ENCODE results near the gene LTBP1. TPM values are rescaled to one million over a fixed set of nuclear protein-coding genes. Genes with fewer than 3 reads are reported as not detected.

The LTBP1 gene
- total and polyA plus RNA-seq, 2 experiments from 2014 or later: 216 to 509 TPM

DNA sequence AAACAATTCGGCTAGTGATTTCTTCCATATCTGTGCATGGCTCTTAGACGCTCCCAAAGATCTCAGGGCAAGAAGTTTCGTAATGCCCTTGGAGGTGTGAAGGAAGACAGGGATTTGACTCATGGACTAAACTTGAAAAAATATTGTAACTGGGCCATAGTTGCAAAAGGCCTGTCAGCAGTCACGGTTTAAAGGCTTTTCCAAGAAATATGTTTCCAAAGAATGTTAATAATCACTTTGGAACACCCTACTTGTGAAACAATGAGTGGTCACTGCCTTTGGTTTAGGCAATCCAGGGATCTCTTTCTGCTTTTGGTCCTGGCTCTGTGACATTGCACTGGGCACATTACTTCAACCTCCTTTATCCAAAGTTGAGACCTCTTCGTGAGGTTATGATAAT, 427.2 kb downstream of the LTBP1 start:
- TF ChIP-seq, protein P1, sequence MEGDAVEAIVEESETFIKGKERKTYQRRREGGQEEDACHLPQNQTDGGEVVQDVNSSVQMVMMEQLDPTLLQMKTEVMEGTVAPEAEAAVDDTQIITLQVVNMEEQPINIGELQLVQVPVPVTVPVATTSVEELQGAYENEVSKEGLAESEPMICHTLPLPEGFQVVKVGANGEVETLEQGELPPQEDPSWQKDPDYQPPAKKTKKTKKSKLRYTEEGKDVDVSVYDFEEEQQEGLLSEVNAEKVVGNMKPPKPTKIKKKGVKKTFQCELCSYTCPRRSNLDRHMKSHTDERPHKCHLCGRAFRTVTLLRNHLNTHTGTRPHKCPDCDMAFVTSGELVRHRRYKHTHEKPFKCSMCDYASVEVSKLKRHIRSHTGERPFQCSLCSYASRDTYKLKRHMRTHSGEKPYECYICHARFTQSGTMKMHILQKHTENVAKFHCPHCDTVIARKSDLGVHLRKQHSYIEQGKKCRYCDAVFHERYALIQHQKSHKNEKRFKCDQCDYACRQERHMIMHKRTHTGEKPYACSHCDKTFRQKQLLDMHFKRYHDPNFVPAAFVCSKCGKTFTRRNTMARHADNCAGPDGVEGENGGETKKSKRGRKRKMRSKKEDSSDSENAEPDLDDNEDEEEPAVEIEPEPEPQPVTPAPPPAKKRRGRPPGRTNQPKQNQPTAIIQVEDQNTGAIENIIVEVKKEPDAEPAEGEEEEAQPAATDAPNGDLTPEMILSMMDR (IDR thresholded peaks at IDR 0.05; ENCODE audit: low read depth, low read length): no peak
- H3K4me1 ChIP-seq (ENCODE audit: low read depth): no peaks in the 10 kb centered on the region
- H3K4me3 ChIP-seq: no peak overlapping the region

GRCh38 chr2:33375054-33375453, 428.3 kb downstream of the LTBP1 start:
- Histone ChIP-seq H3K4me1 (ENCODE audit: low read depth) (no peaks in the 10 kb centered on the region), H3K27me3 (no peaks in the 10 kb centered on the region), H3K36me3 (peaks cover 6% of the 10 kb centered on the region), H3K9me3 (ENCODE audit: low read depth) (no peaks in the 10 kb centered on the region), H3K4me3 (no peak overlapping the region), H3K27ac (no peak overlapping the region)
- peak in 1 of 2 donors; percentile 49 for DNase-seq (ENCODE audit: low read depth in 1 of 2, low spot score in 1 of 2)
- TF ChIP-seq, protein P1 (IDR thresholded peaks at IDR 0.05; ENCODE audit: low read depth, low read length): no peak

More for the DNA sequence above, 427.2 kb downstream of the LTBP1 start:
- H3K9me3 ChIP-seq (ENCODE audit: low read depth): no peaks in the 10 kb centered on the region
- peak in 1 of 2 donors; percentile 91 for DNase-seq (ENCODE audit: low read depth in 1 of 2, low spot score in 1 of 2)
- no peaks in the 10 kb centered on the region for H3K27me3 ChIP-seq
- peaks cover 16% of the 10 kb centered on the region for H3K36me3 ChIP-seq
- no peak overlapping the region for H3K27ac ChIP-seq

DNA sequence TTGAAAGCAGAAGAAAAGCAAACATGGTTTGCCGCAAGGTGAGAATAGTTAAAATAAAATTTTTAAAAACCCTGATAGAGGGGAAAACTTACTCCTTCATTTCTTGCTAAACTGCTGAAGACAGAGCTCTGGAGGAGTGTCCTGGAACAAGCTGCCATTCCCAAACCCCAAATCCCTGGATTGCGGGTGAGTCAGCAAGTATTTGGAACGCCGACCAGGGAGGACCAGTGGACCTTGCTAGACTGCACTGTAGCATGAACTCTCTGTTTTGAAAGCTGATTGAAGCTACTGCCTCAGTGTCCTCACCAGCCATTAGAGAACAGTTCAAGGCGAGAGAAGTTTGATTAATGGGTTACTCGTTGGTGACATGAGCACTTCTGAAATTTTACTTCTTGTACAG, 430.3 kb downstream of the LTBP1 start:
- Histone ChIP-seq H3K4me3 (no peak overlapping the region), H3K27me3 (no peaks in the 10 kb centered on the region), H3K27ac (no peak overlapping the region), H3K9me3 (ENCODE audit: low read depth) (no peaks in the 10 kb centered on the region), H3K36me3 (no peaks in the 10 kb centered on the region), H3K4me1 (ENCODE audit: low read depth) (no peaks in the 10 kb centered on the region)
- DNase-seq (ENCODE audit: low read depth in 1 of 2, low spot score in 1 of 2): peak in 1 of 2 donors; percentile 61
- TF ChIP-seq, protein P1 (IDR thresholded peaks at IDR 0.05; ENCODE audit: low read depth, low read length): no peak

DNA sequence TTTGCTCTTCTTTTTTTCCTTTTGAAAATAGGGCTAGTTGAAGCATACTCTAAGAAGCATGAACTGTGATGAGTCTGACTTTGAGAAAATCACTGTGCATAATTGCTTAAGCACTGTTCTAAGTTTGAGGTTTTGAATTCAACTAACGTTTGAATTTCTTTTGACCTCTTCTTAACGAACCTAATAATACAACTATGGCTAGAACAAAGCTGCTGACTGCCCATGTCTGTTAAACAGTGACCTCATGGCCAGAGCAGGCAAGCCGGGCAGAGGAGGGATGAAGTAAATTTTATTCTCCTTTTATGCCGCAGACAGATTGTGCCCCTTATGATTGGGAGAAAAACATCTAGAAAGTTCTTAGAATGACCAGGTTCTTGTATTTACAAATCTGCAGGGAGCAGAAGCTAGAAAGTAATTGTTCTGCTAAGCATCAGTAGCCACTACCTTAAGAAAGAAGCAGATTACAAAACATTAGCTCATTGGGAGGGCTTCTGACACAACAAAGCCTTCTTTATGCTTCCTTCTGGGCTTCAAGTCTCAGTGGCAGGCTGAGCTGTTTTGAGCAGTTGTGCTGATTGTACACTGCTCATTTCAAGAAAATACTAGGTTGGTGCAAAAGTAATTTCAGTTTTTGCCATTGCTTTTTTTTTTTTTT, 431.9 kb downstream of the LTBP1 start:
- peak in 1 of 2 donors; percentile 85 for DNase-seq (ENCODE audit: low read depth in 1 of 2, low spot score in 1 of 2)
- no peaks in the 10 kb centered on the region for H3K4me1 ChIP-seq (ENCODE audit: low read depth)
- no peaks in the 10 kb centered on the region for H3K27me3 ChIP-seq
- TF ChIP-seq, protein P1 (IDR thresholded peaks at IDR 0.05; ENCODE audit: low read depth, low read length): no peak
- H3K27ac ChIP-seq: no peak overlapping the region
- H3K36me3 ChIP-seq: no peaks in the 10 kb centered on the region
- H3K4me3 ChIP-seq: no peak overlapping the region
- H3K9me3 ChIP-seq (ENCODE audit: low read depth): no peaks in the 10 kb centered on the region

DNA sequence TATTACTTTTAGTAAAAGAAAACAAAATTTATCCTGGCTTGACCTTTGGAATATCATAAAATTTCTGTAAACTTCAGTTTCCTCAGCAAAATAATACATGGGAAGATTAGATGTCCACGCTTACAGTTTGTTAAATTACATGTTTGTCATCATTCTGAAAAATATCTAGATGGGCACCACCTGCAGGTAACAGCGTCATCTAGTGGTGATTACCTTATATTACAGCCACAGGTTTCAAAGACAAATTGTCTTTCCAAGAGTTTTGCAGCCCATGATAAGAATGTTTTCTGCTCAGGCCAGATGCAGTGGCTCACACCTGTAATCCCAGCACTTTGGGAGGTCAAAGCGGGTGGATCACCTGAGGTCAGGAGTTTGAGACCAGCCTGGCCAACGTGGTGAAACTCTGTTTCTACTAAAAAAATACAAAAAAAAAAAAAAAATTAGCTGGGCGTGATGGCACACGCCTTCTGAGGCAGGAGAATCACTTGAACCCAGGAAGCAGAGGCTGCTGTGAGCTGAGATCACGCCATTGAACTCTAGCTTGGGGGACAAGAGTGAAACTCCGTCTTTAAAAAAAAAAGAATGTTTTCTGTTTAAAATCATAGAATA, 433.4 kb downstream of the LTBP1 start:
- Histone ChIP-seq H3K27me3 (no peaks in the 10 kb centered on the region), H3K9me3 (ENCODE audit: low read depth) (no peaks in the 10 kb centered on the region), H3K4me3 (no peak overlapping the region), H3K4me1 (ENCODE audit: low read depth) (no peaks in the 10 kb centered on the region), H3K36me3 (no peaks in the 10 kb centered on the region), H3K27ac (no peak overlapping the region)
- TF ChIP-seq, protein P1 (IDR thresholded peaks at IDR 0.05; ENCODE audit: low read depth, low read length): peak; percentile 54
- no peak for DNase-seq (ENCODE audit: low read depth in 1 of 2, low spot score in 1 of 2)

Data from cardiac muscle cell (in vitro differentiated cells and primary cell).